ENCODE measurements around the gene EYA2.

Gene EYA2

GRCh38 chr20:46978951-46979491, 84.4 kb downstream of the EYA2 start:
- no peak for DNase-seq (ENCODE audit: low read depth in 2 of 2)

GRCh38 chr20:46979603-46980241, 85.1 kb downstream of the EYA2 start:
- no peak for DNase-seq (ENCODE audit: low read depth in 2 of 2)

GRCh38 chr20:46981184-46981583, 86.5 kb downstream of the EYA2 start:
- DNase-seq (ENCODE audit: low read depth in 2 of 2) = no peak

- no peak for DNase-seq (ENCODE audit: low read depth in 2 of 2)
These were observed 88.8 kb downstream of the EYA2 start for GRCh38 chr20:46983466-46983865.

GRCh38 chr20:46984405-46984804, 89.8 kb downstream of the EYA2 start:
- DNase-seq (ENCODE audit: low read depth in 2 of 2) = no peak

- no peak for DNase-seq (ENCODE audit: low read depth in 2 of 2)
These were observed 90.6 kb downstream of the EYA2 start for GRCh38 chr20:46985250-46985649.

GRCh38 chr20:46985671-46986070, 91.0 kb downstream of the EYA2 start:
- no peak for DNase-seq (ENCODE audit: low read depth in 2 of 2)

GRCh38 chr20:46987001-46987400, 92.4 kb downstream of the EYA2 start:
- DNase-seq (ENCODE audit: low read depth in 2 of 2) = no peak

GRCh38 chr20:46990017-46990595, 95.5 kb downstream of the EYA2 start:
- no peak for DNase-seq (ENCODE audit: low read depth in 2 of 2)

GRCh38 chr20:46990596-46991104, 96.0 kb downstream of the EYA2 start:
- no peak for DNase-seq (ENCODE audit: low read depth in 2 of 2)

GRCh38 chr20:46991168-46991567, 96.5 kb downstream of the EYA2 start:
- no peak for DNase-seq (ENCODE audit: low read depth in 2 of 2)

- DNase-seq (ENCODE audit: low read depth in 2 of 2) = no peak
These were observed 97.4 kb downstream of the EYA2 start for GRCh38 chr20:46991880-46992639.

- no peak for DNase-seq (ENCODE audit: low read depth in 2 of 2)
These were observed 98.0 kb downstream of the EYA2 start for GRCh38 chr20:46992640-46993035.

- DNase-seq (ENCODE audit: low read depth in 2 of 2) = no peak
These were observed 98.9 kb downstream of the EYA2 start for GRCh38 chr20:46993465-46994095.

- no peak for DNase-seq (ENCODE audit: low read depth in 2 of 2)
These were observed 99.7 kb downstream of the EYA2 start for GRCh38 chr20:46994341-46994740.

- DNase-seq (ENCODE audit: low read depth in 2 of 2) = no peak
These were observed 101.0 kb downstream of the EYA2 start for GRCh38 chr20:46995561-46996142.

- DNase-seq (ENCODE audit: low read depth in 2 of 2) = no peak
These were observed 102.5 kb downstream of the EYA2 start for GRCh38 chr20:46997187-46997586.

- no peak for DNase-seq (ENCODE audit: low read depth in 2 of 2)
These were observed 104.0 kb downstream of the EYA2 start for GRCh38 chr20:46998477-46999240.

GRCh38 chr20:46999801-47000465, 105.3 kb downstream of the EYA2 start:
- DNase-seq (ENCODE audit: low read depth in 2 of 2) = no peak

- no peak for DNase-seq (ENCODE audit: low read depth in 2 of 2)
These were observed 108.6 kb downstream of the EYA2 start for GRCh38 chr20:47003223-47003622.

All from stimulated activated CD8-positive, alpha-beta memory T cell treated with anti-CD3 and anti-CD28 coated beads, Interleukin-7, amount 100 ng/mL, for 1 hour (primary cell).